Hematopoietic multipotent progenitor cell (in vitro differentiated cells): ENCODE results near the gene NPAS3. TPM values are rescaled to one million over a fixed set of nuclear protein-coding genes. Genes with fewer than 3 reads are reported as not detected.

Experiments used
- DNase-seq, 3 donors: peaks; one replicate each; pipeline ENCODE4 v3.0.0-alpha.2; 2011 to 2015; ENCODE audit warnings: low read depth in 2 of 3, low spot score in 2 of 3
- total RNA-seq: library from RNA; depleted of rRNA; stranded (reverse); fragments of >200 nt; gene quantifications from one replicate; pipeline ENCODE4 v1.2.3, GENCODE V29; 2012

NPAS3 gene
- total RNA-seq, 1 donor, result 0.27 TPM

DNA sequence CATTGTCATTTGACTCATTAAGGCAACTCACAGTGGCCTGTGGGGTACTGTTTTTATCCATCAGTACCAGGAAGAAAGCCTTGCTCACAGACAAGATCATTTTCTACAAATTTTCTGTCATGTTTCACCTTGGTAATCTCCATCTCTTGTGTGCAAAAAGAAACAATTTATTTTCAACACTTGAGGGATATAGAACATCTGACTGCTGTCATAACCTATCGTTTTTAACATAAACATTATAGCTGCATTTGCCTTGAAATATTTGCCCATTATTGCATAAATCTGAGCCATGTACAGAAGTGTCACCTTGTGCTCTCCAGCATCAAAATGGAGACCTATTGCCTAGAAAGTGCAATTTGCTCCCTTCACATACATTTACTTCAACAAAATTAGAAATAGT is 300.8 kb downstream of the NPAS3 start:
- no peak for DNase-seq

DNA sequence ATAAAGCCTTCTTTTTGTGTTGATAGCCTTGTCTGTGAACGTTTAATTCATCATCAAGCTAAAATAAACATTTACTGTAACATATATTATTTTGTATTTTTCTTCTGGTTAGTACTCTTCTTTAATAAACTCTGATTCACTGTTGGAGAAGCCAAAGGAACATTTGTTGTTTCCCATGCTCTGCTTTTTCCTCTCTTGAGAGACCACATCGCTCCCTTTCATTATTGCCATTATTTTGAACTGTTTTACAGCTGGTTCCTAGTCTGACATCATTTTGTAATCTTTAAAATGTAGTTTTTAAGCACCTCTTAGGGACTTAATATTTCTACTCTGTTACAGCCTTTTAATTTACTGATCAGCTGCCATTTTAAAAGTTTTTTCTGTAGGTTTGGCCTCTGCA is 301.8 kb downstream of the NPAS3 start:
- no peak for DNase-seq

DNA sequence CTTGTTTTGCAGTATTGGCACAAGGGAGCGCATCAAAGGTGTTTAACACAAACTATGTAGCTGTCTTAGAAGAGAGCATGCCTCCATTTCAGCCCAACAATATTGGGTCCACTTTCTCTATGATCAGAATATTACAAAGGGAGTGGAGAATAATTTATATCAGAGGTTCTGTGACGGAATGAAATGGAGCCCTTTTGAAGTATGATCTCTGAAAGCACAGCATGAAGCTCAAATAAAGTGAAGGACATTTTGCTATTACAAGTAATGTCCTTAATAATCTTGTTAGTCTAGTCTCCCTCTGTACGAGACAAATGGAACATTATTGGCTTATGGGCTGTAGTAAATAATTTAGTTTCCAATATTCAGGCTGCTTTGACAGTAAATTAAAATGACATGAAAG is 302.7 kb downstream of the NPAS3 start:
- DNase-seq, result no peak

GRCh38 chr14:33249233-33249820 is 310.6 kb downstream of the NPAS3 start:
- DNase-seq, result no peak

- DNase-seq, result no peak
Measured at GRCh38 chr14:33250963-33251362, 312.3 kb downstream of the NPAS3 start.

GRCh38 chr14:33254342-33254741 is 315.7 kb downstream of the NPAS3 start:
- DNase-seq, result no peak

GRCh38 chr14:33254861-33255395 is 316.2 kb downstream of the NPAS3 start:
- no peak for DNase-seq

DNA sequence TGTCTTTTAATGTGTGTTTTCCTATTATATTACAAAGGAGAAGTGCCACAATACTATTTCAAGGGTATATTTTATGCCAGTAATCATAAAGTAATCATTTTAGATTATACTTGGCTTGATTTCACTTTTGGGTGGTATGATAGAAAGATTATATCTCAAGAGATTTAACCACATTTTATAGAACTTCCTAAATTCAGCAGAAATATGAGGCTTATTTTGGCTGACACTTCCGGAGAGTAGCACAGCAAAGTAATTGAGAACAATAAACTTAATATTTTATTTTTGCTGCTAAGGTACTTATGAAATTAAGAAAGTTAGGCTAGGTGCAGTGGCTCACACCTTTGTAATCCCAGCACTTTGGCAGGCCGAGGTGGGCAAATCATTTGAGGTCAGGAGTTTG is 319.1 kb downstream of the NPAS3 start:
- peak in 1 of 3 donors; percentile 48 for DNase-seq

- DNase-seq, result no peak
Measured at GRCh38 chr14:33259764-33260163, 321.1 kb downstream of the NPAS3 start.

DNA sequence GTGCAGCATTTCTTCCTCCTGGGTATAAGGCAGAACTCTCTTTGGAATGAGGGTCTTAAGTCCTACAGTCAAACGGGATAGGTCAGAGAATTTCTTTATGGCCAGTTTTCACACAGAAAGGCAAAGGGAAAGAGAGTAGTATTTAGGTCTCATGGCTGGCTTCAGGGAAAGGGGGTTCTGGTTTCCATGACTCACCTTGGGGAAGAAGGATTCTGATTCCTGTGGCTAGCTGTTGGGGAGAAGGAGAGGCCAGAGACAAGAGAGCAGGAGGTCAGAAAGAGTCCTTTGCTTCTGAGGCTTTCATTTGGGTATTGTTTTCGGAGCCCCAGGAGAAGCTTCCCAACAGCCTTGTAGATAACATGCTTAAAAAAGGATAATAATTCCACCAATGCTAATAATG is 332.5 kb downstream of the NPAS3 start:
- DNase-seq, result no peak

DNA sequence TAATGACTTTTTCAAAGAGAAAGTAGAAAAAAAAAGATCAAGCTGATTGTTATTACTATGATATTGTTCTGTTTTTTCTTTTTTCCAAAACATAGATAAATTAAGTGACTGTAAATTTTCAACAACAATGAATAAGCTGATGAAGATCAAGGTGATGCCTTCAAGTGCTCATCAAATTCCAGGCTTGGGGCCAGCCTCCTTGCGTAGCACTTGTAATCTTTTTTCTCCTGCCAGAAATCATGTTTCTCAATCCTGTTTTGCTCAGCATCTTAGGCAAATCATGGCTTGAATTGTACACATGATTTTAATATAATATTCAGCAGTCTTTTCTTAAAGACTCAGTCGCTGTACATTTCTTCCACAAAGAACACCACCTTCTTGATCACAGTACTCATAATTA is 333.2 kb downstream of the NPAS3 start:
- no peak for DNase-seq

GRCh38 chr14:33273978-33274377 is 335.3 kb downstream of the NPAS3 start:
- no peak for DNase-seq

DNA sequence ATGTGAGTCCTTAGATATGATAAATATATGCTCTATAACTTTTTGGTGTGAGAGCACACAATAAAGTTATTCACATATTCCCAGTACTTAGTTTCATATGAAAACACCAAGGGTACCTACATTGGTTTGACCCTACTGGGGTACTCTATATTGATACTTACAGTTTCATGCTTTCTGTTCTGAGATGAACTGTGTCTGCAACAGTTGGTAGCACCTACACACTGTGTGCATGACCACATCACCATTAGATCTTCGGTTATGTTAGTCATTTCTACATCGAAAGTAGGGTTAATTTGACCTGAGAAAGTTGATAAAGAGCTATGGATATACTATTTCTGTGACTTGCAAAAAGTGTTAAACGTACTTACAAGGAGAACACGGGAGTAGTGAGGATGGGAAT is 337.2 kb downstream of the NPAS3 start:
- no peak for DNase-seq

GRCh38 chr14:33279865-33280264 is 341.2 kb downstream of the NPAS3 start:
- DNase-seq, result no peak

DNA sequence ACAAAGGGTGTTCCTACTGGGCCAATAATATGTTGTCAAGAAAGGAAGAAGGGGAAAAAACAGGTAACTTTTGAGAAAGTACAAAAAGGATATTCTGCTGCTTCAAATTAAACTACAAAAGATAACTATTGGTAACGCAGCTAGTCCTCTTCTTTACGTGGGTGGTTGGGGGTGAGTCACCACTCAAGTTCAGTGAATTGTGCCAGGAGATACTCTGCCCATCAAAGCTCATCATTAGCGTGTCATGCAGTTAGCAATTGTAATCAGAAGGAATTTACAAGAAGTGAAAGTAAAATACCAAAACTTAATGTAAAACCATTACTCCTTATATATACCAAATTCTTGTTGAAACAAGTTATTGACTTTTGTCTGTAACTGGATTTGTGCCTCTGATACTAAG is 342.0 kb downstream of the NPAS3 start:
- no peak for DNase-seq

GRCh38 chr14:33282331-33283230 is 343.9 kb downstream of the NPAS3 start:
- no peak for DNase-seq

- no peak for DNase-seq
Measured at GRCh38 chr14:33285902-33286700, 347.4 kb downstream of the NPAS3 start.

- DNase-seq, result no peak
Measured at GRCh38 chr14:33287189-33287588, 348.5 kb downstream of the NPAS3 start.

- DNase-seq, result no peak
Measured at GRCh38 chr14:33290641-33291040, 352.0 kb downstream of the NPAS3 start.

DNA sequence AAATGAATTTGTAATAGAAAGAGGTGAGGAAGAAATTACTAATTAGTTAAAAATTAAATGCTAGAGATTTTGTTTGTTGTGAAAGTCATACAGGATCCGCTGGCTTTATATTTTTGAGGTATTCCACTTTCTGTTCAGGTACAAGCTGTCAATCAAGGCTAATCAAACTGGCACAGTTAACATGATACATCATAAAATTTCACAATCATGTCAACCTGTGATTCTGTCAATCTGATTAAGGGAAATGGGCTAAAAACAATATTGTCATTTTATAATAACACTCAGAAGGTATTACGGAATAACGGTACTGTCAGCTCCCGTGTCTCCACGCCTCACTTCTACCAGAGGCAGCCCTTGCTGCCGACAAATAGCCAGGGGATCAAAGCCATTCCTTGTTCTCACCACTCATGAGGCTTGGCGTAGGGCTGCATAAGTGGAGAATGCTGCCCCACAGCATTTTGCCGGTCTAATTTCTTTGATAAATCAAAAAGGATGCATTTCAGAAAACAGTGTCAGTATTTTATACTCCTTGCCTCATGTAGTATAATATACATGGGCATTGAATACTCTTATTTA is 352.9 kb downstream of the NPAS3 start:
- DNase-seq, result no peak

DNA sequence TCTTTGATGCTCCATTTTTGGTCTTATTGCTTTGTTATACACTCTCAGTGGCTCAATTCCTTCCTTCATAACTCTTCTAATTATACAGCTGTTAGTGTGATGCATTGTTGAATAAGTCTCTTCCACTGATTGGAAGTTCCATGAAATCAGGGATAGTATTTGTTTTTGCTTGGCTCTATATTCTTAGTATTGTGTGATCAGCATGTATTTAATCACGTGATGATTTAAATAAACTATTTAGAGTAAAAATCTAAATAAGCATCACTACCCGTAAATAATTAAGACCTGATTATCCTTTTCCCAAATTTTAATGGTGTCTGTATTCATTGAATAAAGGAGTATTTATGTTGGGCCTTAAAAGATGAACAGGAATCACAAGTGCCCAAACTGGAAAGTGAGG is 355.7 kb downstream of the NPAS3 start:
- no peak for DNase-seq
